B cell (primary cell): ENCODE data around the gene GUCA1A. TPM values are rescaled to one million over a fixed set of nuclear protein-coding genes. Genes with fewer than 3 reads are reported as not detected.

ENCODE experiments used
- ATAC-seq: fragments of 200-7000 bp; cut with Tn5 transposase; one replicate; pipeline ENCODE4 v1.10.0; 2021; ENCODE audit warnings: low read depth, mild to moderate bottlenecking, moderate number of reproducible peaks, moderate library complexity
- CTCF ChIA-PET: fragments of 350-600 bp; sonication (Branson Sonifier 250); formaldehyde crosslinking; loops from one replicate; lab custom pipeline; 2021; ENCODE audit warnings: antibody characterized with exemption, inconsistent platforms; lab: Charles Lee
- POLR2A ChIA-PET: fragments of 350-600 bp; sonication (Branson Sonifier 250); formaldehyde crosslinking; loops from one replicate; lab custom pipeline; 2021; ENCODE audit warnings: antibody characterized with exemption; lab: Charles Lee
- DNase-seq: peaks from one replicate; pipeline ENCODE4 v3.0.0; 2013
- H2AFZ ChIP-seq: 2 replicates; pipeline ENCODE4 v1.6.1; 2012; ENCODE audit warnings: mild to moderate bottlenecking, low read depth, low read length; ENCODE audit not compliant: insufficient read depth, poor library complexity, severe bottlenecking
- H3K27ac ChIP-seq, 2 donors: 1 replicate in 1 of 2; 2 replicates in 1 of 2; pipeline ENCODE4 v1.5.1; 2012 to 2013; ENCODE audit warnings: low read length in 2 of 2, mild to moderate bottlenecking in 2 of 2, moderate library complexity in 1 of 2
- H3K27me3 ChIP-seq, 4 experiments: fragments of 200-600 bp in 1 of 4; sonication (generic) in 1 of 4; replicated peaks in 1 of 4; 1 replicate in 2 of 4; 2 replicates in 2 of 4; pipeline versions ENCODE4 v1.6.1 to v1.7.0; 2013 to 2016; ENCODE audit warnings: low read length in 3 of 4, mild to moderate bottlenecking in 2 of 4, mixed read lengths in 1 of 4, moderate library complexity in 1 of 4; ENCODE audit not compliant: insufficient read depth in 4 of 4, control insufficient read depth in 3 of 4; ENCODE audit errors: control extremely low read depth in 1 of 4
- H3K36me3 ChIP-seq, 2 experiments: replicated peaks in 1 of 2; 1 replicate in 1 of 2; 2 replicates in 1 of 2; pipeline versions ENCODE4 v1.6.1 to v1.7.1; 2013; ENCODE audit warnings: low read length in 1 of 2; ENCODE audit not compliant: insufficient read depth in 2 of 2, control insufficient read depth in 1 of 2; ENCODE audit errors: control extremely low read depth in 1 of 2, extremely low read depth in 1 of 2
- H3K4me1 ChIP-seq, 2 donors: fragments of 200-600 bp in 1 of 2; sonication (generic) in 1 of 2; 1 replicate in 1 of 2; 2 replicates in 1 of 2; pipeline versions ENCODE4 v1.5.1 to v1.6.1; 2013 to 2017; ENCODE audit warnings: low read length in 2 of 2; ENCODE audit not compliant: control insufficient read depth in 2 of 2, insufficient read depth in 2 of 2
- H3K4me2 ChIP-seq: replicated peaks from 2 replicates; pipeline ENCODE3; 2012; ENCODE audit warnings: mild to moderate bottlenecking, low read depth, low read length; ENCODE audit not compliant: poor library complexity, severe bottlenecking
- H3K4me3 ChIP-seq, 5 experiments: fragments of 200-600 bp in 1 of 5; sonication (generic) in 1 of 5; 1 replicate in 3 of 5; 2 replicates in 2 of 5; pipeline versions ENCODE4 v1.5.1 to v1.7.0; 2011 to 2016; ENCODE audit warnings: low read length in 4 of 5, mild to moderate bottlenecking in 4 of 5, low read depth in 2 of 5, control low read depth in 1 of 5, moderate library complexity in 1 of 5; ENCODE audit not compliant: insufficient read depth in 1 of 5; ENCODE audit errors: control extremely low read depth in 1 of 5, extremely low read depth in 1 of 5
- H3K79me2 ChIP-seq: fragments of 200-600 bp; sonication (generic); one replicate; pipeline ENCODE4 v1.6.0; 2016; ENCODE audit warnings: low read length; ENCODE audit not compliant: control insufficient read depth, insufficient read depth
- H3K9ac ChIP-seq: fragments of 200-600 bp; sonication (generic); 2 replicates; pipeline ENCODE4 v1.6.1; 2017; ENCODE audit warnings: mild to moderate bottlenecking, low read length, moderate library complexity
- H3K9me3 ChIP-seq, 3 donors: one replicate each; pipeline versions ENCODE4 v1.6.1 to v1.7.1; 2013; ENCODE audit warnings: low read length in 2 of 3; ENCODE audit not compliant: control insufficient read depth in 2 of 3, insufficient read depth in 1 of 3; ENCODE audit errors: control extremely low read depth in 1 of 3
- H4K20me1 ChIP-seq: 2 replicates; pipeline ENCODE4 v1.6.0; 2012; ENCODE audit warnings: mild to moderate bottlenecking, low read length; ENCODE audit not compliant: insufficient read depth, control insufficient read depth, poor library complexity, severe bottlenecking
- H3K27ac Mint-ChIP-seq: one replicate; pipeline ENCODE4 v1.8.0; 2021; ENCODE audit warnings: mixed read lengths
- H3K27me3 Mint-ChIP-seq: one replicate; pipeline ENCODE4 v1.8.0; 2021; ENCODE audit warnings: mixed read lengths
- H3K4me1 Mint-ChIP-seq: one replicate; pipeline ENCODE4 v1.8.0; 2021; ENCODE audit warnings: mixed read lengths
- H3K4me3 Mint-ChIP-seq: one replicate; pipeline ENCODE4 v1.8.0; 2021; ENCODE audit warnings: mixed read lengths
- H3K9me3 Mint-ChIP-seq: one replicate; pipeline ENCODE4 v1.8.0; 2022; ENCODE audit warnings: mixed read lengths; ENCODE audit not compliant: insufficient read depth
- CTCF ChIP-seq: fragments of 200-600 bp; IDR thresholded peaks from one replicate; pipeline ENCODE4 v1.8.0; 2022; ENCODE audit warnings: antibody characterized with exemption, mild to moderate bottlenecking
- EZH2 ChIP-seq: IDR thresholded peaks from 2 replicates; pipeline ENCODE4 v1.6.1; 2012; ENCODE audit warnings: borderline replicate concordance, low read depth, mild to moderate bottlenecking, moderate library complexity, low read length; ENCODE audit not compliant: insufficient read depth, poor library complexity, severe bottlenecking
- WGBS: methylation state at CpG from one replicate; pipeline ENCODE4 v1.1.5; 2013; ENCODE audit warnings: missing lambda C conversion rate; ENCODE audit not compliant: insufficient coverage; 5-methylcytosine and 5-hydroxymethylcytosine counted together
- intact Hi-C: fragments of 100-400 bp; cut with micrococcal nuclease; formaldehyde crosslinking; loops from one replicate; pipeline ENCODE4 v1.10.0; 2022
- polyA plus RNA-seq: library from polyadenylated mRNA; depleted of rRNA; stranded (reverse); fragments of >200 nt; gene quantifications from 2 replicates; pipeline ENCODE4 v1.2.3, GENCODE V29; 2012
- total RNA-seq, 2 donors: library from RNA; stranded (reverse); fragments of 120-200 nt in 1 of 2; gene quantifications; 1 replicate in 1 of 2; 2 replicates in 1 of 2; pipeline versions ENCODE4 v1.2.3 to v1.2.4, GENCODE V29; 2013 to 2022

Gene GUCA1A
- total and polyA plus RNA-seq, 2 donors (not counting 1 experiment from before 2014, with no cell fraction given), result not detected

GRCh38 chr6:42221546-42221945 is 48.4 kb downstream of the GUCA1A start:
- peaks cover 4 to 12% of the 10 kb centered on the region in 2 donors for H3K4me1 ChIP-seq
- intact Hi-C loops, result no loop called here
- H3K79me2 ChIP-seq, result peaks cover 16% of the 10 kb centered on the region
- Mint-ChIP-seq H3K4me3 (no peak overlapping the region), H3K27ac (no peak overlapping the region), H3K4me1 (peaks cover 14% of the 10 kb centered on the region), H3K27me3 (peaks cover 10% of the 10 kb centered on the region), H3K9me3 (no peaks in the 10 kb centered on the region)
- POLR2A ChIA-PET, result no interaction called here
- H3K27me3 ChIP-seq, result no peaks in the 10 kb centered on the region
- TF ChIP-seq EZH2 (no peak), CTCF (no peak)
- no peaks in the 10 kb centered on the region for H3K36me3 ChIP-seq
- H4K20me1 ChIP-seq, result no peaks in the 10 kb centered on the region
- ATAC-seq (no peak), DNase-seq (no peak)
- H2AFZ ChIP-seq, result no peak overlapping the region
- H3K27ac ChIP-seq, result no peak overlapping the region
- CTCF ChIA-PET, result no interaction called here
- H3K4me2 ChIP-seq, result no peak overlapping the region
- H3K4me3 ChIP-seq, result no peak overlapping the region
- no peaks in the 10 kb centered on the region for H3K9me3 ChIP-seq
- no peak overlapping the region for H3K9ac ChIP-seq
- WGBS, result 100% methylated on average over 2 of the region's 4 CpGs

GRCh38 chr6:42222448-42222847 is 49.3 kb downstream of the GUCA1A start:
- CTCF ChIA-PET, result no interaction called here

More at GRCh38 chr6:42222448-42222847, 49.3 kb downstream of the GUCA1A start:
- Histone ChIP-seq H3K4me3 (no peak overlapping the region), H3K9me3 (no peaks in the 10 kb centered on the region), H3K9ac (no peak overlapping the region), H3K4me2 (no peak overlapping the region), H3K36me3 (no peaks in the 10 kb centered on the region), H3K79me2 (peaks cover 8% of the 10 kb centered on the region), H3K27me3 (no peaks in the 10 kb centered on the region), H3K27ac (no peak overlapping the region), H4K20me1 (no peaks in the 10 kb centered on the region), H3K4me1 (peaks cover 0 to 5% of the 10 kb centered on the region in 2 donors), H2AFZ (no peak overlapping the region)
- Mint-ChIP-seq H3K4me1 (peaks cover 9% of the 10 kb centered on the region), H3K27ac (no peak overlapping the region), H3K9me3 (no peaks in the 10 kb centered on the region), H3K27me3 (peaks cover 10% of the 10 kb centered on the region), H3K4me3 (no peak overlapping the region)
- TF ChIP-seq CTCF (no peak), EZH2 (no peak)
- WGBS, result 95% methylated on average over 3 of the region's 7 CpGs
- DNase-seq, result no peak
- no peak for ATAC-seq
- POLR2A ChIA-PET, result interaction anchor here (0.7 kb wide), 1 partner anchor 264 kb away, joined by 8 read pairs; no protein-coding TSS in a partner anchor
- intact Hi-C loops, result no loop called here
